CD14-positive monocyte (primary cell): ENCODE measurements around the gene TTC9C. TPM values are rescaled to one million over a fixed set of nuclear protein-coding genes. Genes with fewer than 3 reads are reported as not detected.
A peak's percentile ranks its signal among the peaks of the same experiment; 100 is the strongest.
"Not testable (repeated sequence)": the region's sequence is repeated elsewhere in the genome, so short reads cannot be mapped to it uniquely, and the experiment has no call there.

Source experiments
- DNase-seq, 3 donors: peaks; one replicate each; pipeline ENCODE4 v3.0.0-alpha.2; 2011 to 2022
- H2AFZ ChIP-seq: 2 replicates; pipeline ENCODE4 v1.6.0; 2012; ENCODE audit warnings: mild to moderate bottlenecking, low read depth, low read length, inconsistent platforms; ENCODE audit not compliant: insufficient read depth, poor library complexity, severe bottlenecking
- H3K27ac ChIP-seq, 2 donors: 1 replicate in 1 of 2; 2 replicates in 1 of 2; pipeline ENCODE4 v1.5.1; 2012 to 2013; ENCODE audit warnings: low read length in 2 of 2, control low read depth in 1 of 2, inconsistent platforms in 1 of 2, low read depth in 1 of 2, mild to moderate bottlenecking in 1 of 2
- H3K27me3 ChIP-seq, 2 donors: one replicate each; pipeline versions ENCODE4 v1.6.0 to v1.6.1; 2011 to 2013; ENCODE audit warnings: low read length in 2 of 2; ENCODE audit not compliant: control insufficient read depth in 2 of 2, insufficient read depth in 2 of 2
- H3K36me3 ChIP-seq, 2 donors: replicated peaks in 1 of 2; 1 replicate in 1 of 2; 2 replicates in 1 of 2; pipeline versions ENCODE4 v1.5.1 to v1.6.1; 2012 to 2013; ENCODE audit warnings: low read length in 2 of 2, control low read depth in 1 of 2, inconsistent platforms in 1 of 2, mild to moderate bottlenecking in 1 of 2; ENCODE audit not compliant: insufficient read depth in 2 of 2, control insufficient read depth in 1 of 2
- H3K4me1 ChIP-seq, 2 donors: 1 replicate in 1 of 2; 2 replicates in 1 of 2; pipeline versions ENCODE4 v1.5.1 to v1.6.1; 2012 to 2013; ENCODE audit warnings: low read length in 2 of 2, control low read depth in 1 of 2, inconsistent platforms in 1 of 2, mild to moderate bottlenecking in 1 of 2, moderate library complexity in 1 of 2; ENCODE audit not compliant: insufficient read depth in 2 of 2, control insufficient read depth in 1 of 2
- H3K4me2 ChIP-seq: replicated peaks from 2 replicates; pipeline ENCODE3; 2012; ENCODE audit warnings: low read length, moderate library complexity, mild to moderate bottlenecking; ENCODE audit not compliant: poor library complexity, severe bottlenecking; ENCODE audit errors: extremely low read depth
- H3K4me3 ChIP-seq, 3 experiments: fragments of 200-600 bp in 1 of 3; sonication (generic) in 1 of 3; replicated peaks in 1 of 3; 1 replicate in 2 of 3; 2 replicates in 1 of 3; pipeline ENCODE4 v1.5.1; 2011 to 2013; ENCODE audit warnings: low read length in 3 of 3, mild to moderate bottlenecking in 3 of 3, control low read depth in 2 of 3, low read depth in 2 of 3, inconsistent platforms in 1 of 3, moderate library complexity in 1 of 3
- H3K79me2 ChIP-seq: 2 replicates; pipeline ENCODE4 v1.6.0; 2012; ENCODE audit warnings: mild to moderate bottlenecking, control low read depth, inconsistent platforms, low read length, moderate library complexity; ENCODE audit not compliant: insufficient read depth
- H3K9ac ChIP-seq: 2 replicates; pipeline ENCODE4 v1.6.0; 2017; ENCODE audit warnings: low read length, mild to moderate bottlenecking; ENCODE audit not compliant: insufficient read depth, poor library complexity, severe bottlenecking
- H3K9me3 ChIP-seq, 2 donors: replicated peaks in 1 of 2; 1 replicate in 1 of 2; 2 replicates in 1 of 2; pipeline versions ENCODE4 v1.5.1 to v1.6.1; 2012 to 2013; ENCODE audit warnings: low read length in 2 of 2, control low read depth in 1 of 2; ENCODE audit not compliant: control insufficient read depth in 1 of 2, insufficient read depth in 1 of 2
- H4K20me1 ChIP-seq: 2 replicates; pipeline ENCODE4 v1.6.0; 2012; ENCODE audit warnings: mild to moderate bottlenecking, low read length, control low read depth, moderate library complexity; ENCODE audit not compliant: insufficient read depth
- H3K27ac Mint-ChIP-seq, 7 donors: one replicate each; pipeline ENCODE4 v1.8.0; 2020; ENCODE audit warnings: mild to moderate bottlenecking in 7 of 7, mixed read lengths in 7 of 7, moderate library complexity in 6 of 7, inconsistent platforms in 2 of 7
- H3K27me3 Mint-ChIP-seq, 3 donors: one replicate each; pipeline ENCODE4 v1.8.0; 2021 to 2022; ENCODE audit warnings: low read depth in 3 of 3, mild to moderate bottlenecking in 3 of 3, mixed read lengths in 3 of 3, moderate library complexity in 3 of 3, inconsistent platforms in 1 of 3
- H3K36me3 Mint-ChIP-seq, 2 donors: one replicate each; pipeline ENCODE4 v1.8.0; 2020; ENCODE audit warnings: mixed read lengths in 2 of 2, inconsistent platforms in 1 of 2, mild to moderate bottlenecking in 1 of 2
- H3K4me1 Mint-ChIP-seq: one replicate; pipeline ENCODE4 v1.8.0; 2020; ENCODE audit warnings: mild to moderate bottlenecking, mixed read lengths
- H3K4me3 Mint-ChIP-seq, 2 donors: one replicate each; pipeline ENCODE4 v1.8.0; 2020; ENCODE audit warnings: mild to moderate bottlenecking in 2 of 2, mixed read lengths in 2 of 2, moderate library complexity in 1 of 2
- H3K9me3 Mint-ChIP-seq, 7 donors: one replicate each; pipeline ENCODE4 v1.8.0; 2020 to 2022; ENCODE audit warnings: mixed read lengths in 7 of 7, mild to moderate bottlenecking in 6 of 7, moderate library complexity in 6 of 7, inconsistent platforms in 2 of 7
- WGBS: methylation state at CpG from one replicate; pipeline ENCODE4 v1.1.5; 2013; ENCODE audit warnings: missing lambda C conversion rate; ENCODE audit not compliant: insufficient coverage; 5-methylcytosine and 5-hydroxymethylcytosine counted together
- intact Hi-C, 2 donors: fragments of 100-400 bp; cut with micrococcal nuclease; formaldehyde crosslinking; loops; one replicate each; pipeline versions ENCODE4 v1.15.0 to v1.15.1; 2023
- polyA plus RNA-seq, 3 donors: library from polyadenylated mRNA; depleted of rRNA in 1 of 3; unstranded in 2 of 3; stranded (reverse) in 1 of 3; fragments of 300-500 nt in 2 of 3; fragments of >200 nt in 1 of 3; fragmentation: Illumina TruSeq in 2 of 3; gene quantifications; 1 replicate in 2 of 3; 2 replicates in 1 of 3; pipeline ENCODE4 v1.2.3, GENCODE V29; 2012 to 2021
- TF ChIP-seq, protein P1 (sequence below): fragments of 200-600 bp; IDR thresholded peaks from one replicate; pipeline ENCODE4 v1.8.0; 2022; ENCODE audit warnings: antibody characterized with exemption, mild to moderate bottlenecking

TTC9C gene
- polyA plus RNA-seq, 3 donors = 17.9 to 21.6 (median 20.4) TPM

DNA sequence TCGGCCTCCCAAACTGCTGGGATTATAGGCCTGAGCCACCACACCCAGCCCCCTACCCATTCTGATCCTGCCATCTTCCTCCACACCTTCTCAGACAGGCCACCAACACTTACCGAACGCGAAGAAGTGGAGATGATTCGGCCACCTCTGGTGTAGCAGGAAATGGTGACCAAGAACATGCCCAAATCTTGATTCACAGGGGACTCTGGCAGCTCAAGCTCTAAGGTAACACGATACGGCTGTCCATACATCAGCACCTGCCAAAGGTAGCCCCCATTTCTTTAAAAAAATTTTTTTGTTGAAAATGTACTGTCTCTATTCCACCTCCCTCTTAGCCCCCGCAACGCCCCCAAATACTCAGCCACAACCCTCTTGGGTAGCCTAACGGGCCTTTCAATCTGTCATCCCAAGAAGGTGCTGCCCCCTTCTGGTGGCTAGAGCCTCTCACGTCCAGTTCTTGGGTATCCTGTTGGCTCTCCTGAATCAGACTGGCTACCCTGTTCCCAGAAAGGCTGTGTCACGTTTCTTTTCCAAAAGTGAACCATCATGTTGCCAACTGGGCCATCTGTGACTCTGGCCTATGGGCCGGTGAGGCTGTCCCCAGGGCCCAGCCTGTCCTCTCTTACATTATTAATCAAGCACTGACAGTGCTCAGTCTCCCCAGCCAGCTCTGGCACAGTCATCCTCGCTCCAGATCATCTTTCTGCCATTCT lies 33.7 kb upstream of the TTC9C start:
- H3K27ac ChIP-seq = no peak overlapping the region
- H3K9me3 Mint-ChIP-seq = no peaks in the 10 kb centered on the region
- no peaks in the 10 kb centered on the region for H3K9me3 ChIP-seq
- H2AFZ ChIP-seq = peak overlapping the region; percentile 20
- no peak overlapping the region for H3K4me3 Mint-ChIP-seq
- H3K27me3 Mint-ChIP-seq = peaks cover 0 to 4% (median 3%) of the 10 kb centered on the region in 3 donors
- H4K20me1 ChIP-seq = no peaks in the 10 kb centered on the region
- peaks cover 29 to 41% of the 10 kb centered on the region in 2 donors for H3K36me3 ChIP-seq
- intact Hi-C loops = loop anchor here in 1 of 2 donors (10.0 kb wide), 1 partner anchor 300 kb away; no protein-coding TSS in a partner anchor
- H3K4me2 ChIP-seq = no peak overlapping the region
- no peak overlapping the region for H3K9ac ChIP-seq
- DNase-seq = peak; percentile 66 to 84 (median 79)
- peaks cover 3% of the 10 kb centered on the region for H3K4me1 Mint-ChIP-seq
- no peaks in the 10 kb centered on the region for H3K27me3 ChIP-seq
- no peak overlapping the region for H3K4me3 ChIP-seq
- no peaks in the 10 kb centered on the region for H3K4me1 ChIP-seq
- H3K79me2 ChIP-seq = no peaks in the 10 kb centered on the region
- WGBS = 64% methylated on average over 13 of the region's 14 CpGs
- H3K36me3 Mint-ChIP-seq = peaks cover 43 to 67% of the 10 kb centered on the region in 2 donors
- peak overlapping the region in 4 of 7 donors; percentile 3 to 40 (median 21) for H3K27ac Mint-ChIP-seq
- TF ChIP-seq, protein P1, sequence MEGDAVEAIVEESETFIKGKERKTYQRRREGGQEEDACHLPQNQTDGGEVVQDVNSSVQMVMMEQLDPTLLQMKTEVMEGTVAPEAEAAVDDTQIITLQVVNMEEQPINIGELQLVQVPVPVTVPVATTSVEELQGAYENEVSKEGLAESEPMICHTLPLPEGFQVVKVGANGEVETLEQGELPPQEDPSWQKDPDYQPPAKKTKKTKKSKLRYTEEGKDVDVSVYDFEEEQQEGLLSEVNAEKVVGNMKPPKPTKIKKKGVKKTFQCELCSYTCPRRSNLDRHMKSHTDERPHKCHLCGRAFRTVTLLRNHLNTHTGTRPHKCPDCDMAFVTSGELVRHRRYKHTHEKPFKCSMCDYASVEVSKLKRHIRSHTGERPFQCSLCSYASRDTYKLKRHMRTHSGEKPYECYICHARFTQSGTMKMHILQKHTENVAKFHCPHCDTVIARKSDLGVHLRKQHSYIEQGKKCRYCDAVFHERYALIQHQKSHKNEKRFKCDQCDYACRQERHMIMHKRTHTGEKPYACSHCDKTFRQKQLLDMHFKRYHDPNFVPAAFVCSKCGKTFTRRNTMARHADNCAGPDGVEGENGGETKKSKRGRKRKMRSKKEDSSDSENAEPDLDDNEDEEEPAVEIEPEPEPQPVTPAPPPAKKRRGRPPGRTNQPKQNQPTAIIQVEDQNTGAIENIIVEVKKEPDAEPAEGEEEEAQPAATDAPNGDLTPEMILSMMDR = peak; percentile 87

DNA sequence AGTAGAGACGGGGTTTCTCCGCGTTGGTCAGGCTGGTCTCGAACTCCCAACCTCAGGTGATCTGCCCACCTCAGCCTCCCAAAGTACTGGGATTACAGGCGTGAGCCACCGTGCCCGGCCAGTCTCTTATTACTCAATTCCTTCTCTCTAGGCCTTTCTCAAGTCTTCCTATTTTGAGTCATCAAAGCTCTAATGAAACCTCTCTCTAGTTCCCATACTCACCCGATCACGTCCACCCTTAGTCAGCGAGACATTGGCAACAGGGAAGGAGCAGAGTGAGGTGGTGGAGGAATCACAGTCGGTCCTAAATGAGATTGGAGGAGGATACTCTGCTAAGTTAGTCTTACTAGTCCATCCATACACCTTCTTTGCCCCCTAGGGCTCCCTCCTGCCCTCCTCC lies 26.0 kb upstream of the TTC9C start:
- Histone ChIP-seq H3K79me2 (peaks cover 10% of the 10 kb centered on the region), H2AFZ (peak overlapping the region; percentile 37), H3K4me3 (peak overlapping the region in 1 of 3 experiments; percentile 49), H3K27me3 (no peaks in the 10 kb centered on the region), H3K4me2 (peak overlapping the region; percentile 46), H4K20me1 (no peaks in the 10 kb centered on the region), H3K4me1 (peaks cover 49 to 55% of the 10 kb centered on the region in 2 donors), H3K36me3 (peaks cover 0 to 11% of the 10 kb centered on the region in 2 donors), H3K9ac (no peak overlapping the region), H3K9me3 (no peaks in the 10 kb centered on the region), H3K27ac (peak overlapping the region; percentile 67 to 86)
- WGBS = 0% methylated on average over 3 of the region's 11 CpGs
- H3K27me3 Mint-ChIP-seq = peaks cover 0 to 3% (median 1%) of the 10 kb centered on the region in 3 donors
- intact Hi-C loops = loop anchor here (10.0 kb wide), 1 partner anchor 107 kb away; the partner anchor contains the start of gene TUT1 (in 2 of the 2)
- H3K9me3 Mint-ChIP-seq = peaks cover 0 to 3% (median 0%) of the 10 kb centered on the region in 7 donors
- H3K27ac Mint-ChIP-seq = peak overlapping the region; percentile 85 to 95 (median 91)
- TF ChIP-seq, protein P1 = no peak
- H3K36me3 Mint-ChIP-seq = peaks cover 18 to 24% of the 10 kb centered on the region in 2 donors
- DNase-seq = peak; percentile 77 to 92 (median 86)
- no peak overlapping the region for H3K4me3 Mint-ChIP-seq
- peaks cover 37% of the 10 kb centered on the region for H3K4me1 Mint-ChIP-seq

GRCh38 chr11:62703921-62704320 lies 24.4 kb upstream of the TTC9C start:
- peak overlapping the region; percentile 78 to 95 (median 85) for H3K27ac Mint-ChIP-seq
- peak in 2 of 3 donors; percentile 47 to 67 for DNase-seq
- Histone ChIP-seq H3K27ac (peak overlapping the region; percentile 45 to 64), H3K4me1 (peaks cover 56 to 71% of the 10 kb centered on the region in 2 donors), H3K36me3 (peaks cover 0 to 11% of the 10 kb centered on the region in 2 donors)
- H3K4me3 ChIP-seq, H3K79me2 ChIP-seq, H3K4me3 Mint-ChIP-seq, H3K4me2 ChIP-seq, H3K9ac ChIP-seq, H3K27me3 Mint-ChIP-seq, H2AFZ ChIP-seq, H3K27me3 ChIP-seq, H3K9me3 Mint-ChIP-seq, H4K20me1 ChIP-seq, H3K9me3 ChIP-seq: not testable (repeated sequence)
- H3K36me3 Mint-ChIP-seq = peaks cover 15 to 22% of the 10 kb centered on the region in 2 donors
- intact Hi-C loops = loop anchor here (10.0 kb wide), 1 partner anchor 109 kb away; the partner anchor contains the start of gene TUT1 (in 2 of the 2)
- WGBS = 60% methylated on average over 1 of the region's 4 CpGs
- H3K4me1 Mint-ChIP-seq = peaks cover 51% of the 10 kb centered on the region
